Upper lobe of left lung (tissue), 6 donors: ENCODE results near the gene CER1. TPM values are rescaled to one million over a fixed set of nuclear protein-coding genes. Genes with fewer than 3 reads are reported as not detected.
"Not testable (repeated sequence)": the region's sequence is repeated elsewhere in the genome, so short reads cannot be mapped to it uniquely, and the experiment has no call there.

Experiments
- ATAC-seq, 2 donors: fragments of 200-7000 bp; cut with Tn5 transposase; one replicate each; pipeline ENCODE4 v1.9.1; 2022; ENCODE audit warnings: mild to moderate bottlenecking in 2 of 2, moderate library complexity in 2 of 2; ENCODE audit not compliant: low FRiP score in 2 of 2
- DNase-seq, 2 donors: peaks; one replicate each; pipeline ENCODE4 v3.0.0-alpha.2; 2019 to 2020
- H3K27ac ChIP-seq, 4 donors: fragments of 200-600 bp; sonication (generic); one replicate each; pipeline ENCODE4 v1.5.1; 2016 to 2019
- H3K27me3 ChIP-seq, 4 donors: fragments of 200-600 bp; sonication (generic); one replicate each; pipeline ENCODE4 v1.5.1; 2017 to 2019
- H3K36me3 ChIP-seq, 4 donors: fragments of 200-600 bp; sonication (generic); one replicate each; pipeline ENCODE4 v1.5.1; 2016 to 2019
- H3K4me1 ChIP-seq, 4 donors: fragments of 200-600 bp; sonication (generic); one replicate each; pipeline ENCODE4 v1.5.1; 2018 to 2019
- H3K4me3 ChIP-seq, 4 donors: fragments of 200-600 bp; sonication (generic); one replicate each; pipeline ENCODE4 v1.5.1; 2017 to 2019; ENCODE audit warnings: mild to moderate bottlenecking in 2 of 4, moderate library complexity in 1 of 4
- H3K9me3 ChIP-seq, 4 donors: fragments of 200-600 bp; sonication (generic); one replicate each; pipeline ENCODE4 v1.5.1; 2018 to 2019
- CTCF ChIP-seq, 6 experiments: fragments of 450-650 bp in 4 of 6; fragments of 200-600 bp in 2 of 6; sonication (generic) in 2 of 6; IDR thresholded peaks; one replicate each; pipeline ENCODE4 v1.5.1; 2016 to 2019; ENCODE audit warnings: antibody characterized with exemption in 6 of 6
- EP300 ChIP-seq, 4 donors: sonication (generic); formaldehyde crosslinking; IDR thresholded peaks; one replicate each; pipeline ENCODE4 v1.5.1; 2017; ENCODE audit warnings: antibody characterized with exemption in 4 of 4, control low read depth in 2 of 4
- POLR2A ChIP-seq, 4 donors: fragments of 450-650 bp; IDR thresholded peaks; one replicate each; pipeline ENCODE4 v1.5.1; 2016 to 2017; ENCODE audit warnings: antibody characterized with exemption in 4 of 4, mild to moderate bottlenecking in 2 of 4
- POLR2AphosphoS5 ChIP-seq, 2 donors: sonication (generic); formaldehyde crosslinking; IDR thresholded peaks; one replicate each; pipeline ENCODE4 v1.5.1; 2017; ENCODE audit warnings: antibody characterized with exemption in 2 of 2
- WGBS, 2 donors: methylation state at CpG; one replicate each; pipeline ENCODE4 v1.1.5; 2017 to 2018; 5-methylcytosine and 5-hydroxymethylcytosine counted together
- total RNA-seq, 6 donors: library from RNA; depleted of rRNA in 4 of 6; stranded (reverse); fragments of >200 nt in 4 of 6; gene quantifications; one replicate each; pipeline versions ENCODE4 v1.1.0 to v1.2.1, GENCODE V29; 2016 to 2021
- donor health status: DM: no; HTN: no; CAD: no; lungs with moderate emphysema.
- donor health status: DM: no; HTN: yes; CAD: no; lungs with severe emphysema.

Gene CER1
- total RNA-seq, 6 donors from 2014 or later: not detected

DNA sequence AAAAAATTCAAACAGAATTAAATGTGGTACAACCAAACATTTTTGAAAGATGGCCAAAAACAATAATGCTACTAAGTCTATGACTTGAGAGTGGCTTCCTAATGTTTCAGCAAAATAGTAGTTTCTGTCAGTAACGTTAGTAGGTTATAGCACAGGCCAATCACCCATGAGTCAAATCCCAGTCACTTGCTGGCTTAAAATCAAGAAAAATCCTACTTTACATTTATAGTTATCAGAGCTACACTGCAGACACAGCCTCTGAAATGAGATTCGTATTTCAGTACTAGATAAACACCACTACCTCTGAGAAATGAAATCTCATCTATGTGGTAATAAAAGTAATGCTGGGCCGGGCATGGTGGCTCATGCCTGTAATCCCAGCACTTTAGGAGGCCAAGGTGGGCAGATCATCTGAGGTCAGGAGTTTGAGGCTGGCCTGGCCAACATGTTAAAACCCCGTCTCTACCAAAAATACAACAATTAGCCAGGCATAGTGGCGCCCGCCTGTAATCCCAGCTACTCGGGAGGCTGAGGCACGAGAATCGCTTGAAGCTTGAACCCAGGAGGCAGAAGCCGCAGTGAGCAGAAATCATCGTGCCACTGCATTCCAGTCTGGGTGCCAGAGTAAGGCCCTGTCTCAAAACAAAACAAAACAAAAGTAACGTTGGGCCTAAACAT lies 35.4 kb downstream of the CER1 start:
- 93% methylated on average over 12 of the region's 12 CpGs for WGBS, 2 donors

GRCh38 chr9:14686168-14686567 lies 36.4 kb downstream of the CER1 start:
- Histone ChIP-seq H3K36me3 (peaks cover 0 to 25% (median 8%) of the 10 kb centered on the region in 4 donors), H3K4me1 (peaks cover 0 to 12% (median 5%) of the 10 kb centered on the region in 4 donors), H3K4me3 (no peak overlapping the region), H3K27ac (no peak overlapping the region), H3K9me3 (no peaks in the 10 kb centered on the region), H3K27me3 (no peaks in the 10 kb centered on the region)
- no peak for TF ChIP-seq POLR2A (IDR thresholded peaks at IDR 0.05)
- no peak for TF ChIP-seq EP300 (IDR thresholded peaks at IDR 0.05)
- DNase-seq (no peak), ATAC-seq (no peak)

More for the DNA sequence above, 35.4 kb downstream of the CER1 start:
- ATAC-seq (no peak), DNase-seq (no peak)
- Histone ChIP-seq H3K4me3 (no peak overlapping the region), H3K36me3 (peaks cover 0 to 25% (median 8%) of the 10 kb centered on the region in 4 donors), H3K27me3 (no peaks in the 10 kb centered on the region), H3K4me1 (peaks cover 5 to 17% (median 15%) of the 10 kb centered on the region in 4 donors), H3K9me3 (no peaks in the 10 kb centered on the region), H3K27ac (no peak overlapping the region)
- TF ChIP-seq POLR2AphosphoS5 (IDR thresholded peaks at IDR 0.05): no peak
- no peak for TF ChIP-seq CTCF (IDR thresholded peaks at IDR 0.05)

GRCh38 chr9:14682616-14683015 lies 39.9 kb downstream of the CER1 start:
- not testable (repeated sequence) for H3K4me1 ChIP-seq, H3K9me3 ChIP-seq, DNase-seq, ATAC-seq, H3K4me3 ChIP-seq, H3K27ac ChIP-seq, H3K27me3 ChIP-seq
- WGBS, 2 donors: 85 to 86% methylated on average over 4 of the region's 4 CpGs
- H3K36me3 ChIP-seq: peaks cover 2 to 16% (median 4%) of the 10 kb centered on the region in 4 donors

- no peaks in the 10 kb centered on the region for H3K4me1 ChIP-seq
- TF ChIP-seq POLR2AphosphoS5 (IDR thresholded peaks at IDR 0.05) (no peak), CTCF (IDR thresholded peaks at IDR 0.05) (no peak), POLR2A (IDR thresholded peaks at IDR 0.05) (no peak), EP300 (IDR thresholded peaks at IDR 0.05) (no peak)
- H3K27me3 ChIP-seq: no peaks in the 10 kb centered on the region
- H3K27ac ChIP-seq: no peak overlapping the region
- WGBS, 2 donors: 95 to 98% methylated on average over 3 of the region's 3 CpGs
- ATAC-seq: no peak
- no peak for DNase-seq
- H3K36me3 ChIP-seq: peaks cover 0 to 6% (median 3%) of the 10 kb centered on the region in 4 donors
- no peak overlapping the region for H3K4me3 ChIP-seq
- no peaks in the 10 kb centered on the region for H3K9me3 ChIP-seq
Measured at GRCh38 chr9:14678776-14679175, 43.8 kb downstream of the CER1 start.

DNA sequence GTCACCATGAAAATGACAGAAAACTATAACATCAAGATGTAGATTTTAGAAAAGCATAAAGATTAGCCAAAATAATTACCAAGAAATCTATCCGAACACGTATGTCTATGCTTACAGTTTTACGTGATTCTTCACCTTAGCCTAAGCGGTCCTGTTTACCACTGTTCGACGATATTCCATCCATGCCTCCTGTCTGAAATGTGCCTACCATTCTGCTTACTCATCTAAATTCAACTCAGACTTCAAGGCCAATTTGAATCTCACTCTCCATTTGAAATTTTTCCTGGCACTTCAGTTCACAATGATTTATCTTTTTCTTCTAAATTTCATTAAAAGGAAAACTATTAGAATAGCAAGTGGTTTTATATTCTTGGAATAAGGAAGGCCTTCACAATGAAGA lies 44.7 kb downstream of the CER1 start:
- no peak overlapping the region for H3K4me3 ChIP-seq
- H3K4me1 ChIP-seq: no peaks in the 10 kb centered on the region
- H3K36me3 ChIP-seq: peaks cover 0 to 6% (median 3%) of the 10 kb centered on the region in 4 donors
- DNase-seq (no peak), ATAC-seq (no peak)
- H3K9me3 ChIP-seq: no peaks in the 10 kb centered on the region
- no peak overlapping the region for H3K27ac ChIP-seq
- TF ChIP-seq CTCF (IDR thresholded peaks at IDR 0.05): no peak
- no peaks in the 10 kb centered on the region for H3K27me3 ChIP-seq
- WGBS, 2 donors: 95 to 96% methylated on average over 6 of the region's 6 CpGs

- DNase-seq (no peak), ATAC-seq (no peak)
- WGBS, 2 donors: 79 to 80% methylated on average over 2 of the region's 2 CpGs
Measured at GRCh38 chr9:14677396-14677795, 45.1 kb downstream of the CER1 start.

More at GRCh38 chr9:14677396-14677795, 45.1 kb downstream of the CER1 start:
- no peaks in the 10 kb centered on the region for H3K27me3 ChIP-seq
- peaks cover 0 to 11% (median 3%) of the 10 kb centered on the region in 4 donors for H3K36me3 ChIP-seq
- H3K4me1 ChIP-seq: no peaks in the 10 kb centered on the region
- H3K27ac ChIP-seq: no peak overlapping the region
- H3K9me3 ChIP-seq: no peaks in the 10 kb centered on the region
- TF ChIP-seq POLR2A (IDR thresholded peaks at IDR 0.05): no peak
- TF ChIP-seq EP300 (IDR thresholded peaks at IDR 0.05): no peak
- TF ChIP-seq POLR2AphosphoS5 (IDR thresholded peaks at IDR 0.05): no peak
- no peak for TF ChIP-seq CTCF (IDR thresholded peaks at IDR 0.05)
- no peak overlapping the region for H3K4me3 ChIP-seq
